Trophoblast cell (in vitro differentiated cells and primary cell): ENCODE data around the gene RILPL2.
"Not testable (repeated sequence)": the region's sequence is repeated elsewhere in the genome, so short reads cannot be mapped to it uniquely, and the experiment has no call there.

Source experiments
- DNase-seq, 2 donors: peaks; one replicate each; pipeline ENCODE4 v3.0.0-alpha.2; 2016
- H2AFZ ChIP-seq: 2 replicates; pipeline ENCODE4 v1.6.1; 2013; ENCODE audit warnings: low read length, moderate library complexity, mild to moderate bottlenecking; ENCODE audit not compliant: insufficient read depth, poor library complexity
- H2AK5ac ChIP-seq: 2 replicates; pipeline ENCODE4 v1.6.1; 2013; ENCODE audit warnings: mild to moderate bottlenecking, low read length
- H2BK120ac ChIP-seq: 2 replicates; pipeline ENCODE4 v1.6.1; 2013; ENCODE audit warnings: low read length, mild to moderate bottlenecking, moderate library complexity; ENCODE audit not compliant: insufficient read depth, poor library complexity
- H2BK12ac ChIP-seq: 2 replicates; pipeline ENCODE4 v1.6.1; 2013; ENCODE audit warnings: mild to moderate bottlenecking, low read length, moderate library complexity
- H2BK5ac ChIP-seq: 2 replicates; pipeline ENCODE4 v1.6.1; 2013; ENCODE audit warnings: low read length, low read depth, moderate library complexity, mild to moderate bottlenecking; ENCODE audit not compliant: poor library complexity
- H3K14ac ChIP-seq: 2 replicates; pipeline ENCODE4 v1.6.1; 2013; ENCODE audit warnings: mild to moderate bottlenecking, low read length
- H3K18ac ChIP-seq: 2 replicates; pipeline ENCODE4 v1.6.1; 2013; ENCODE audit warnings: mild to moderate bottlenecking, low read length
- H3K23ac ChIP-seq: 2 replicates; pipeline ENCODE4 v1.6.1; 2013; ENCODE audit warnings: low read length
- H3K27ac ChIP-seq: 2 replicates; pipeline ENCODE4 v1.5.1; 2013; ENCODE audit warnings: low read depth, mild to moderate bottlenecking, inconsistent platforms, low read length, moderate library complexity
- H3K27me3 ChIP-seq: 2 replicates; pipeline ENCODE4 v1.6.1; 2013; ENCODE audit warnings: inconsistent platforms, mild to moderate bottlenecking, low read length, moderate library complexity; ENCODE audit not compliant: insufficient read depth
- H3K36me3 ChIP-seq, 2 experiments: 1 replicate in 1 of 2; 2 replicates in 1 of 2; pipeline ENCODE4 v1.6.1; 2013; ENCODE audit warnings: low read length in 2 of 2, mild to moderate bottlenecking in 2 of 2, moderate library complexity in 1 of 2; ENCODE audit not compliant: insufficient read depth in 2 of 2, control insufficient read depth in 1 of 2
- H3K4ac ChIP-seq: 2 replicates; pipeline ENCODE4 v1.6.1; 2013; ENCODE audit warnings: low read depth, mild to moderate bottlenecking, low read length, moderate library complexity
- H3K4me1 ChIP-seq, 2 experiments: 1 replicate in 1 of 2; 2 replicates in 1 of 2; pipeline ENCODE4 v1.6.1; 2013; ENCODE audit warnings: low read length in 2 of 2, mild to moderate bottlenecking in 2 of 2, moderate library complexity in 1 of 2; ENCODE audit not compliant: insufficient read depth in 2 of 2, control insufficient read depth in 1 of 2
- H3K4me2 ChIP-seq: 2 replicates; pipeline ENCODE4 v1.6.1; 2013; ENCODE audit warnings: inconsistent platforms, mild to moderate bottlenecking, low read length, moderate library complexity
- H3K4me3 ChIP-seq: 2 replicates; pipeline ENCODE4 v1.5.1; 2013; ENCODE audit warnings: mild to moderate bottlenecking, low read depth, low read length, inconsistent platforms
- H3K79me1 ChIP-seq: one replicate; pipeline ENCODE4 v1.6.1; 2013; ENCODE audit warnings: low read length
- H3K79me2 ChIP-seq: 2 replicates; pipeline ENCODE4 v1.6.1; 2013; ENCODE audit warnings: low read length, mild to moderate bottlenecking; ENCODE audit not compliant: control insufficient read depth, insufficient read depth, poor library complexity
- H3K9ac ChIP-seq: 2 replicates; pipeline ENCODE4 v1.6.1; 2013; ENCODE audit warnings: mild to moderate bottlenecking, low read length
- H3K9me3 ChIP-seq: 2 replicates; pipeline ENCODE4 v1.6.1; 2013; ENCODE audit warnings: low read depth, mild to moderate bottlenecking, control low read depth, inconsistent platforms, low read length; ENCODE audit not compliant: insufficient read depth
- H4K12ac ChIP-seq: 2 replicates; pipeline ENCODE4 v1.6.1; 2013; ENCODE audit warnings: low read depth, mild to moderate bottlenecking, low read length, moderate library complexity
- H4K8ac ChIP-seq: 2 replicates; pipeline ENCODE4 v1.6.1; 2013; ENCODE audit warnings: low read depth, mild to moderate bottlenecking, low read length, moderate library complexity
- H4K91ac ChIP-seq: one replicate; pipeline ENCODE4 v1.6.1; 2013; ENCODE audit warnings: low read depth, mild to moderate bottlenecking, low read length, moderate library complexity
- whole genome bisulfite sequencing: extraction: QIAGEN DNeasy Blood & Tissue Kit; methylation state at CpG from one replicate; pipeline ENCODE4 v1.1.7; 2013; ENCODE audit warnings: missing lambda C conversion rate; ENCODE audit not compliant: insufficient read length, insufficient coverage; ENCODE audit errors: extremely low coverage; 5-methylcytosine and 5-hydroxymethylcytosine counted together

The RILPL2 gene

DNA sequence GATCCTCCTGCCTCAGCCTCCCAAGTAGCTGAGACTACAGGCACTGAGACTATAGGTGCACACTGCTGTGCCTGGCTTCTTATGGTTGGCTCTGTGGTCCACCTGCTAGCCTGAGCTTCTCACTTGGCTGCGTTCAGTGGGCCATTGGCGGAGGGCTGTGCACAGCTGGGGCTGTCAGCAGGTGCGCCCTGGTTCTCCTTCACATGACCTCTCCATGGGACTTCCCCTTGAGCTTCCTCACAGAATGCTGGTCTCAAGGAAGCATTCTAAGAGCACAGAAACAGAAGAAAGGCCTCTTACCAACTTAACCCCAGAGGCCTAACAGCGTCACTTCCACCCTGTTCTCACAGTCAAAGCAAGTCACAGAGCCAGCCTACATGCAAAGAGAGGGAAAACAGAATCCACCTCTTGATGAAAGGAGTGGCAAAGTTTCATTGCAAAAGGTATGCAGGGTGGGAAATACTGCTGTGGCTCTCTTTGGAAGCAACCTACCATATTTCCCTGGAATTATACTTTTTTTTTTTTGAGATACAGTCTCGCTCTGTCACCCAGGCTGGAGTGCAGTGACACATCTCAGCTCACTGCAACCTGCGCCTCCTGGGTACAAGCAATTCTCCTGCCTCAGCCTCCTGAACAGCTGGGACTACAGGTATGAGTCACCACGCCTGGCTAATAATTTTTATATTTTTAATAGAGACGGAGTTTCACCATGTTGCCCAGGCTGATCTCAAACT is 9.3 kb downstream of the RILPL2 start:
- H2BK120ac ChIP-seq: no peak overlapping the region
- H3K18ac ChIP-seq: no peak overlapping the region
- no peak overlapping the region for H3K27ac ChIP-seq
- no peak overlapping the region for H3K4me3 ChIP-seq
- no CpG with 5 or more reads among the region's 8 CpGs for WGBS
- H3K36me3 ChIP-seq: peaks cover 1 to 4% of the 10 kb centered on the region in 2 experiments
- H2BK5ac ChIP-seq: no peak overlapping the region
- no peak overlapping the region for H2AK5ac ChIP-seq
- no peak overlapping the region for H3K4ac ChIP-seq
- no peak overlapping the region for H3K14ac ChIP-seq
- no peak for DNase-seq
- no peak overlapping the region for H4K12ac ChIP-seq
- no peak overlapping the region for H4K91ac ChIP-seq
- no peak overlapping the region for H2BK12ac ChIP-seq
- no peaks in the 10 kb centered on the region for H3K9me3 ChIP-seq
- H3K79me1 ChIP-seq: no peaks in the 10 kb centered on the region
- no peak overlapping the region for H3K4me2 ChIP-seq
- no peaks in the 10 kb centered on the region for H3K27me3 ChIP-seq
- H4K8ac ChIP-seq: no peak overlapping the region
- no peaks in the 10 kb centered on the region for H3K4me1 ChIP-seq
- no peak overlapping the region for H2AFZ ChIP-seq
- no peak overlapping the region for H3K23ac ChIP-seq
- H3K9ac ChIP-seq: no peak overlapping the region
- H3K79me2 ChIP-seq: no peaks in the 10 kb centered on the region

DNA sequence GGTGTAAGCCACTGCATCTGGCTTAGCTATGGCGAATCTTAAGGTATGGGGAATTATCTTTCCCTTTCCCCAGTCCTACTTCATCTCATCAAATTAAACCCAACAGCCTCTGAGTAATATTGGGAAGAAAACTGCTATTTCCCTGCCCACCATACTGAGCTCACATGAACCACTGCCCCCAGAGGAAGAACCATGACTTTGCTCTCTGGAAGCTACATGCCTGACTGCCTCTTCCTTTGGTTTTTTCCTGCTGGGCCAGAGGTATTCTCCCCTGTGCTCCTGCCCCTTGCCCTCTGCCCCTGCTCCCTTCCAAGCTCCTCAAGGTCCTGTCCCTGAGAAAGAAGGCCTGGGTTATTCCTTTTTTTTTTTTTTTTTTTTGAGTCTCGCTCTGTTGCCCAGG is 15.2 kb downstream of the RILPL2 start:
- no peak overlapping the region for H4K91ac ChIP-seq
- DNase-seq: no peak
- H3K9me3 ChIP-seq: no peaks in the 10 kb centered on the region
- no peak overlapping the region for H3K27ac ChIP-seq
- H3K79me1 ChIP-seq: no peaks in the 10 kb centered on the region
- WGBS: no CpG with 5 or more reads among the region's 2 CpGs
- H3K36me3 ChIP-seq: no peaks in the 10 kb centered on the region
- H2BK12ac ChIP-seq: no peak overlapping the region
- no peaks in the 10 kb centered on the region for H3K4me1 ChIP-seq
- H3K23ac ChIP-seq: no peak overlapping the region
- no peak overlapping the region for H4K12ac ChIP-seq
- no peak overlapping the region for H2BK120ac ChIP-seq
- H2BK5ac ChIP-seq: no peak overlapping the region
- H2AK5ac ChIP-seq: no peak overlapping the region
- no peak overlapping the region for H2AFZ ChIP-seq
- no peak overlapping the region for H3K18ac ChIP-seq
- no peaks in the 10 kb centered on the region for H3K79me2 ChIP-seq
- H3K4ac ChIP-seq: no peak overlapping the region
- no peak overlapping the region for H3K4me3 ChIP-seq
- H3K4me2 ChIP-seq: no peak overlapping the region
- no peak overlapping the region for H4K8ac ChIP-seq
- H3K9ac ChIP-seq: no peak overlapping the region
- no peaks in the 10 kb centered on the region for H3K27me3 ChIP-seq
- no peak overlapping the region for H3K14ac ChIP-seq

DNA sequence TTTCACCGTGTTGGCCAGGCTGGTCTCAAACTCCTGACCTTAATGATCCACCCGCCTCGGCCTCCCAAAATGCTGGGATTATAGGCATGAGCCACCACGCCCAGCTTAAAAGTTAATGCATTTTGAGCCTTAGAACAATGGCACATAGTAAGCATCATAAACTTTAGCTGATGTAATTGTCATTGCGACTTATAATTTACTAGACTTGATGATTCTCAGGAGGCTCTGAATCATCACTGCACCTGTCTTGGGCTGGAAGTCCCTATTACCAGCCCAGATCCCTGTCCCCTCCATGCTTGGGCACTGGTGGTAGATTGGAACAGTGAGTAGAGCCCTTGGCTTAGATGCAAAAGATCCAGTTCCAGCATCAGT is 26.5 kb downstream of the RILPL2 start:
- Histone ChIP-seq H2BK5ac (no peak overlapping the region), H3K4me1 (no peaks in the 10 kb centered on the region), H3K79me2 (no peaks in the 10 kb centered on the region), H3K27ac (no peak overlapping the region), H2AFZ (no peak overlapping the region), H3K36me3 (peaks cover 27 to 35% of the 10 kb centered on the region in 2 experiments), H3K9ac (no peak overlapping the region), H3K14ac (no peak overlapping the region), H2BK120ac (no peak overlapping the region), H2BK12ac (no peak overlapping the region), H3K4me3 (no peak overlapping the region), H4K91ac (no peak overlapping the region), H3K18ac (no peak overlapping the region), H4K12ac (no peak overlapping the region), H3K23ac (no peak overlapping the region), H3K27me3 (no peaks in the 10 kb centered on the region), H3K4ac (no peak overlapping the region), H4K8ac (no peak overlapping the region), H2AK5ac (no peak overlapping the region), H3K79me1 (no peaks in the 10 kb centered on the region), H3K4me2 (no peak overlapping the region), H3K9me3 (no peaks in the 10 kb centered on the region)
- WGBS: no CpG with 5 or more reads among the region's 5 CpGs
- DNase-seq: no peak

DNA sequence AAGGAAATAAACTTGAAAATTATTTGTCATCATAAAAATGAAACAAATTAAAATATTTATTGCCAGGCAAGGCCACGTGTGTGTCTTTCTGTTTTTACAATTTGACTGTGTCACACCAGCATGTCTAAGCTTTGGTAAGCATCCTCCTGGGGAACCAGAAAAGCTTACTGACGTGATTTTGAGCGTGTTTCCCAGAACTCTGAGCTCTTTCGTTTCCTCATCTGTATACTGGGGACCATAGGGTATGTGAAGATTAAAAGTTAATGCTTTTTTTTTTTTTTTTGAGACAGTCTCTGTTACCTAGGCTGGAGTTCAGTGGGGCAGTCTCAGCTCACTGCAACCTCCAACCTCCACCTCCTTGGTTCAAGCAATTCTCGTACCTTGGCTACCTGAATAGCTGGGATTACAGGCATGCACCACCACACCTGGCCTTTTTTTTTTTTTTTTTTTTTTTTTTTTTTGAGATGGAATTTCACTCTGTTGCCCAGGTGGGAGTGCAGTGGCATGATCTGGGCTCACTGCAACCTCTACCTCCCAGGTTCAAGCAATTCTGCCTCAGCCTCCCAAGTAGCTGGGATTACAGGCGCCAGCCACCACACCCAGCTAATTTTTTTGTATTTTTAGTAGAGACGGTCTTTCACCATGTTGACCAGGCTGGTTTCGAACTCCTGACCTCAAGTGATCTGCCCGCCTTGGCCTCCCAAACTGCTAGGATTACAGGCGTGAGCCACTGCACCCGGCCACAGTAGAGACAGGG is 27.0 kb downstream of the RILPL2 start:
- DNase-seq, H3K4me2 ChIP-seq, H4K91ac ChIP-seq, H3K27me3 ChIP-seq, H3K79me2 ChIP-seq, H2BK120ac ChIP-seq, H4K8ac ChIP-seq, H3K4me3 ChIP-seq, H3K14ac ChIP-seq, H2BK12ac ChIP-seq, H3K9me3 ChIP-seq, H3K27ac ChIP-seq, H2AFZ ChIP-seq, H3K4ac ChIP-seq, H3K79me1 ChIP-seq, H4K12ac ChIP-seq, H3K4me1 ChIP-seq, H2BK5ac ChIP-seq, H2AK5ac ChIP-seq, H3K9ac ChIP-seq, H3K18ac ChIP-seq, H3K23ac ChIP-seq: not testable (repeated sequence)
- no CpG with 5 or more reads among the region's 11 CpGs for WGBS
- peaks cover 32 to 41% of the 10 kb centered on the region in 2 experiments for H3K36me3 ChIP-seq
